Myocyte (in vitro differentiated cells): ENCODE data around the gene DMAC2. TPM values are rescaled to one million over a fixed set of nuclear protein-coding genes. Genes with fewer than 3 reads are reported as not detected.
A peak's percentile ranks its signal among the peaks of the same experiment; 100 is the strongest.
"Not testable (repeated sequence)": the region's sequence is repeated elsewhere in the genome, so short reads cannot be mapped to it uniquely, and the experiment has no call there.

Source experiments
- DNase-seq: peaks from one replicate; pipeline ENCODE4 v3.0.0-alpha.2; 2012; ENCODE audit warnings: low read depth
- polyA plus RNA-seq: library from polyadenylated mRNA; unstranded; fragments of >200 nt; gene quantifications from one replicate; pipeline ENCODE4 v1.2.1, GENCODE V29; 2012; ENCODE audit warnings: missing spikeins
- total RNA-seq: library from RNA; depleted of rRNA; stranded (reverse); fragments of >200 nt; gene quantifications from 2 replicates; pipeline ENCODE4 v1.2.3, GENCODE V29; 2014

The DMAC2 gene
- total RNA-seq = 36.2 and 43.2 TPM in 2 replicates
- polyA plus RNA-seq = 36.5 TPM

- peak; percentile 98 for DNase-seq
These were observed at the start of gene DMAC2 for GRCh38 chr19:41439441-41440222. Gene DMAC2 (minus strand): TSS chr19:41439912. CDS start chr19:41439899, 13 bp downstream.

- not testable (repeated sequence) for DNase-seq
These were observed 47.2 kb upstream of the DMAC2 start for GRCh38 chr19:41486953-41487352.

GRCh38 chr19:41484822-41485221 is 45.1 kb upstream of the DMAC2 start:
- DNase-seq = no peak

GRCh38 chr19:41480336-41480735 is 40.6 kb upstream of the DMAC2 start:
- DNase-seq = no peak

- peak; percentile 2 for DNase-seq
These were observed 40.1 kb upstream of the DMAC2 start for GRCh38 chr19:41479757-41480191.

GRCh38 chr19:41478875-41479756 is 39.4 kb upstream of the DMAC2 start:
- no peak for DNase-seq

- DNase-seq = no peak
These were observed 38.5 kb upstream of the DMAC2 start for GRCh38 chr19:41478171-41478570.

GRCh38 chr19:41476583-41476982 is 36.9 kb upstream of the DMAC2 start:
- no peak for DNase-seq

GRCh38 chr19:41463257-41464256 is 23.8 kb upstream of the DMAC2 start:
- not testable (repeated sequence) for DNase-seq

GRCh38 chr19:41462497-41462896 is 22.8 kb upstream of the DMAC2 start:
- no peak for DNase-seq

- DNase-seq = no peak
These were observed 17.5 kb upstream of the DMAC2 start for GRCh38 chr19:41457241-41457640.

GRCh38 chr19:41456342-41456918 is 16.7 kb upstream of the DMAC2 start:
- DNase-seq = peak; percentile 4

- DNase-seq = no peak
These were observed 16.2 kb upstream of the DMAC2 start for GRCh38 chr19:41455936-41456335.

GRCh38 chr19:41452584-41453275 is 13.0 kb upstream of the DMAC2 start:
- DNase-seq = no peak

- DNase-seq = no peak
These were observed 10.1 kb upstream of the DMAC2 start for GRCh38 chr19:41449865-41450178.

- peak; percentile 68 for DNase-seq
These were observed 9.6 kb upstream of the DMAC2 start for GRCh38 chr19:41449079-41449864.

GRCh38 chr19:41447732-41448332 is 8.1 kb upstream of the DMAC2 start:
- no peak for DNase-seq

GRCh38 chr19:41445575-41445974 is 5.9 kb upstream of the DMAC2 start:
- no peak for DNase-seq
